ENCODE data around the gene SPON2.

Gene SPON2

GRCh38 chr4:1172971-1173757, 781 bp upstream of the SPON2 start:
- no peak for DNase-seq (ENCODE audit: low read depth)

GRCh38 chr4:1171311-1172227, 814 bp downstream of the SPON2 start:
- no peak for DNase-seq (ENCODE audit: low read depth)

- DNase-seq (ENCODE audit: low read depth), result no peak
Observed at GRCh38 chr4:1170976-1171310, 1.4 kb downstream of the SPON2 start.

- no peak for DNase-seq (ENCODE audit: low read depth)
Observed at GRCh38 chr4:1170156-1170975, 2.0 kb downstream of the SPON2 start.

- DNase-seq (ENCODE audit: low read depth), result no peak
Observed at GRCh38 chr4:1169691-1170096, 2.7 kb downstream of the SPON2 start.

GRCh38 chr4:1169171-1169671, 3.2 kb downstream of the SPON2 start:
- no peak for DNase-seq (ENCODE audit: low read depth)

GRCh38 chr4:1168191-1169101, 3.9 kb downstream of the SPON2 start:
- no peak for DNase-seq (ENCODE audit: low read depth)

- no peak for DNase-seq (ENCODE audit: low read depth)
Observed at GRCh38 chr4:1167244-1167949, 5.0 kb downstream of the SPON2 start.

- no peak for DNase-seq (ENCODE audit: low read depth)
Observed at GRCh38 chr4:1166509-1167243, 5.7 kb downstream of the SPON2 start.

- DNase-seq (ENCODE audit: low read depth), result no peak
Observed at GRCh38 chr4:1164956-1165545, 7.3 kb downstream of the SPON2 start.

GRCh38 chr4:1164444-1164843, 7.9 kb downstream of the SPON2 start:
- DNase-seq (ENCODE audit: low read depth), result no peak

- no peak for DNase-seq (ENCODE audit: low read depth)
Observed at GRCh38 chr4:1164040-1164439, 8.3 kb downstream of the SPON2 start.

GRCh38 chr4:1160351-1160750, 12.0 kb downstream of the SPON2 start:
- no peak for DNase-seq (ENCODE audit: low read depth)

GRCh38 chr4:1156069-1156468, 16.3 kb downstream of the SPON2 start:
- no peak for DNase-seq (ENCODE audit: low read depth)

- DNase-seq (ENCODE audit: low read depth), result no peak
Observed at GRCh38 chr4:1155314-1155713, 17.1 kb downstream of the SPON2 start.

GRCh38 chr4:1154523-1155182, 17.7 kb downstream of the SPON2 start:
- no peak for DNase-seq (ENCODE audit: low read depth)

- no peak for DNase-seq (ENCODE audit: low read depth)
Observed at GRCh38 chr4:1154126-1154522, 18.3 kb downstream of the SPON2 start.

- no peak for DNase-seq (ENCODE audit: low read depth)
Observed at GRCh38 chr4:1153567-1154090, 18.8 kb downstream of the SPON2 start.

- DNase-seq (ENCODE audit: low read depth), result no peak
Observed at GRCh38 chr4:1152290-1152689, 20.1 kb downstream of the SPON2 start.
